NCI-H2029 (cell line): Measurements from ENCODE around the gene FGD6.
"Not testable (repeated sequence)": the region's sequence is repeated elsewhere in the genome, so short reads cannot be mapped to it uniquely, and the experiment has no call there.

Experiments used
- DNase-seq: peaks from one replicate; lab custom pipeline; 2025; lab: John Stamatoyannopoulos, UW

Gene FGD6

DNA sequence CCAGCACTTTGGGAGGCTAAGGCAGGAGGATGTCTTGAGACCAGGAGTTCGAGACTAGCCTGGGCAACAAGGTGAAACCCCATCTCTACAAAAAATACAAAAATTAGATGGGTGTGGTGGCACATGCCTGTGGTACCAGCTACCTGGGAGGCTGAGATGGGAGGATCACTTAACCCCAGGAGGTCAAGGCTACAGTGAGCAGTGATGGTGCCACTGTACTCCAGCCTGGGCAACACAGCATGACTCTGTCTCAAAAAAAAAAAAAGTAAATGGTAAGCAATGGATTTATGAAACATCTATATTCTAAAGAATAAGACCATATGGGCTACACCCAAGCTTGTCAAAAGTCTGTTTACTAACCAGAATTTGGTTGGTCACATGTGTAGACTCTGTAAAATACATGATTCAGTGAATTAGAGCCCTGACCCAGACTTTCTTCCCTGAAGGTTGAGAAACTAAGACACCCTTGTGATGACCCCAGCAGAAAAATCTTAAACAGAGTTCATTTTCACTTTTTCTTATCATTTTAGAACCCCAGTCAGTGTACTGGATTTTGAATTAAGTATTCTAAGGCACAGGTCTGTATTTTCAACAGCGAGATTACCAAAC, 12.1 kb downstream of the FGD6 start:
- DNase-seq, result no peak

DNA sequence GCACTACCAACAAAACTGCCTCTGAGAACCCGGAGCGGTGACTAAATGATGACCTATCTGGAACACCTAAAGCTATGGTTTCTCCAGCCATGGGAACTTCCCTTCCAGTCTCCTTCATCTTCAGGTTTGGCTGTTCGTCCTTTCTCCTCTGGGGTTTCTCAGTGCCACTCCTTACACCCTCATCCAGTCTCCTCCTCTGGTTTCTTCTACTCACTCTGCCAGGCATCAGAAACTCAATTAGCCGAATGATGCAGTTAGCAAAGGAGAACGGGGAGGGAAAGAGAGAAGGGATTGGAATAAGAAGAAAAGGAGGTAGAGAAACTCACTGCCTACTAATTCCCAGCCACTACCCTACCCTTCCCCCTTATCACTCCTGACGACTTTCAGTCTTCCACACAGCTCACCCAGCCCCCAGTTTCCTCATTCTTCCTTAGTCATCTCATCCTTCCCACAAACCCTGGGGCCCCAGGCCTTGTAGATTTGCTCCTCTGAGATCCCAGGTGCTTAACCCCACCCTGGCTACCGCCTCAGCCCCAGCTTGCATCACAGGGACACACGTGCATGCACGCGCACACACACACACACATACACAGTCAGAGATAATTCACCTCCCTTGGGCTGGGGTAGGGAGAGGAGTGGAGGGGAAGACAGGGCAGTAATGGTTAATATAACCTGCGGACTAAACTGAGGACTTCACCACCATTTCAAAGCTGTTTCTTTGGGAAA, 13.0 kb downstream of the FGD6 start:
- no peak for DNase-seq

DNA sequence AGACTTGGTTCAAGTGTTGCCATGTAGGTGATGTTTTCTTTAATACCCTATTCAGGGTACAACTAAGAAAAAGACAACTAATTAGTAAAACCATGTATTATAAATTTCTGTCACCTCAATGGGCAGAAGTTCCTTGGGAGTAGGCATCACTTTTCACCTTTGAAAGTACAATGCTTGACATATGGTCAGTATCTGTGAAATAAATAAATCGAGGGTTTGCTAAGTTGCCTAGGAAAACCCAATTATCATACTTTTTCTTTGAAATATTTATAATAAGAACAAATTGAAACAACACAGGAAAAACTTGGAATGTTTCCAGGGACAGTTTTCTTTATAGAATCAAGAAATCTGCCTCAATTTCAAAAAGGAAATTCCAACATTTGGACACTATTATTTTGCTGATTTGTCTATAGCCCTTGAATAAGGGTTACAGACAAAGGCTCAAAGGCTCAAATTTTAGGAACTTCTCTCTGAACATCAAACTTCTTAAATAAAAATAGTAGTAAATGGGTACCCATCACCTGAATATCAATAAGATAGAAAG, 13.7 kb downstream of the FGD6 start:
- DNase-seq, result no peak

GRCh38 chr12:95202691-95203486, 14.4 kb downstream of the FGD6 start:
- DNase-seq, result no peak

DNA sequence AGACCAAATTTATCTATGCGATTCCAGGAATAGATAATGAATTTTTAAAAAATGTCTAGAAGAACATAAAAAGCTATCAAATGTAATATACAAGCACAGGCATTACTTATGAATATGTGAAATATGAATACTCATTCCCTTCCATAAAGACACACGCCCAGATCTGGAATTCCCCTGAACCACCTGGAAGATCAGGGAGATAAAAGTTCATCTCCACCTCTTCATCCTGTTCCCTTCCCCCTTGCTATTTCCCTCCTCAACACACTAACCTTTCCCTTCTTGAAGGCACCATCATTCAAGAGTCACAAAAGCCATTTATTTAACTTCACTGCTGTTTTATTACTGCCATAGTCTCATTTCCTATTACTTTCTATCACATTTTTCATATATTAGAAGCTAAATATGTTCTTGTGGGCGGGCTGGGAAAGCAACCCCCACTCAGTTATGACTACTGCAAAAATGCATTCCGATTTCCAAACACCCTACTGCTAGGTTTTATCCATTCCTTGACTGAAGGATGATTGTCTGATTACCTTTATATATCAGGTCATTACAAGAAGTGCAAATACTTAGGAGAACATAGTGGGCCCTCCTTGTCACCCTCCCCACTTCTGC, 16.1 kb downstream of the FGD6 start:
- no peak for DNase-seq

DNA sequence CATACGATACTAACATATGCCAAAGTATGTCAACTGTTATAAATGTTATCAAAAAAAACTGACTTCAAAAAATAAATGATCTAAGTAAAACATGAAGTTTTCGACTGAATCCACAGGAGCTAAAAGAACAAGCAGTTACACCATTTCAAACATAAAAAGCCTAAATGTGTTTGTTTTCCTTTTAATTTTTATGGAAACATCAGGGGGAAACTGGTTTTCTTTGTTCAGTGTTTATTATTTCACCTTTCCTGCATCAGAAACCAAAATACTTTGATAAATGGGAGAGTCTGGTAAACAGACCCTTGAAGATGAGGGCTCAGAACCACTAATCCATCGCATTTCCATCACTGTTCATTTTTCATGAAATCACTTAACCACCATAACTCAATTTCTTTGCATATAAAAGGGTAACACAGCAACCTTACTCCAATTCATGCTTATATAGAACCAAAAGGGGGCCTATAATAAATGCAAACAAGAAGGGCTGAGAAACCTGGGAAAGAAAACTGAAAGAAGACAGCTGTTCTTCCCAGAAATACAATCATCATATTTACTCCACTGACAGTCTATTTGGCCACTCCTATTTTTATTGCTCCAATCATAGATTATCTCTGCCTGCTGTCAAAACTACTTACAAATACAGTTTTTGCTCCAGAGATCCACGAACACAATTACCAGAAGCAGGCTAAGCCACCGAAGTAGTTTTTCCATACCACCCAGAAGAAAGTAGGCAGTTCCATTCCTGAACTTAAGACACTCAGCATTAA, 17.0 kb downstream of the FGD6 start:
- no peak for DNase-seq

DNA sequence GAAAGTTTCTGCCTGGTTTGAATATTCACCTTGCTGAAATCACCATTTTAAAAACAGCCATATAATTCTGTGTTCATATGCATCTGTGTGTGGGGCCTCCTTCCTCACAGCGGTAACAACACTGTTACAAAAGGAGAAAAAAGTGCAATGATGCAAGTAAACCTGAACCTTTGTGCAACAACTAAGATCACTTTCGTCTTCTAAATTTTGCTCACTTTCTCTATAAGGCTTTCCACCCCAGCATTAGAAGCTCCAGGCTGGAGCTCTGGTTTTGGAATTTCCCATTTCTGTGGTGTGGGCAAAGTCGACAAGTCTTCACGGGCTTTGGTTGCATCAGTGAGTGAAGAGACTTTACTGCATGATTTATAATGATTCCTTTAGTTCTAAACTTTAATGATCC, 18.4 kb downstream of the FGD6 start:
- no peak for DNase-seq

DNA sequence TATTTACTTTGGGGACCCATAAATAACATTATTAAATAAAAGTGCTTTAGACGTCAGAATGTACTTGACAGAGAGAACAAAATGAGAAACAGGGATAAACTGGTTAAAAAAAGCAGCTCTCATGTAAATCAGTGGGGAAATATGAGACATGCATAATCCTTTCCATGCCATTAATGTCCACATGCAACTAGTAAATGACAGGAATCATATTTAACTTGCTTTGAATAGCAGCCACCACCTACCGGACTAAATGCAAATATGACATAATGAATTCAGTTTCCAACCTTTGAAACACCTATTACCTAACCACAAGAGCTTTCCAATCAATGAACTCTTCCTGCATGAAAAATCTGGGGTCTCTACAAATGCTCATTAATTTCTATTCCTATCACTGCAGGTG, 19.6 kb downstream of the FGD6 start:
- DNase-seq, result peak; percentile 40

- DNase-seq, result not testable (repeated sequence)
Observed at GRCh38 chr12:95196875-95197569, 20.2 kb downstream of the FGD6 start.

DNA sequence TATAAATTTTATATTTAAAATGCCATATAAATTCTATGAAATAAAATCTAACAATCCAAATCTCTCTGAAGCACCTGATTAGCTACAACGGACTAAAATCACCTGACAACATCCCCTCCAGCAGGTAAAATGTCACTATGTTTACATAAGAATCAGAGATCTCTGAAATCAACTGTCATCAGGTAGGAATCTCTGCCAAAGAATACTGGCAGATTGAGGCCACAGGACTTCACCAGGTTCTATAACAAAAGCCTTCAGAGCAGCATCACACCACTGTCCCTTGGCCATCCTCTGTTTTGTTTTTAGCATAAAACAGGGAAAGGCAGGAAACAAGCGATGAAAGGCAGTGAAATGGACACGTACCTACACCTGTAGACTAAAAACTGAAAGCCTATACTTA, 22.1 kb downstream of the FGD6 start:
- peak; percentile 57 for DNase-seq

DNA sequence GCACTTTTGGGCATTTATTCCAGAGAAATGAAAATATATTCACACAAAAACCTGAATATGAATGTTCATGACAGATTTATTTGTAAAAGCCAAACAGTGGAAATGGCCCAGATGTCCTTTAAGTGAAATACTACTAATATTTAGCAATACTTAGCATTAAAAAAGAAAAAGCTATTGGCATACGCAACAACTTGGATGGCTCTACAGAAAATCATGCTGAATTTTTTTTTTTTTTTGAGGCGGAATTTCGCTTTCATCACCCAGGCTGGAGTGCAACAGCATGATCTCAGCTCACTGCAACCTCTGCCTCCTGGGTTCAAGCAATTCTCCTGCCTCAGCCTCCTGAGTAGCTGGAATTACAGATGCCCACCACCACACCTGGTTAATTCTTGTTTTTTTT, 24.1 kb downstream of the FGD6 start:
- DNase-seq, result no peak

GRCh38 chr12:95192271-95192670, 25.0 kb downstream of the FGD6 start:
- no peak for DNase-seq

- DNase-seq, result no peak
Observed at GRCh38 chr12:95191060-95191696, 26.1 kb downstream of the FGD6 start.

DNA sequence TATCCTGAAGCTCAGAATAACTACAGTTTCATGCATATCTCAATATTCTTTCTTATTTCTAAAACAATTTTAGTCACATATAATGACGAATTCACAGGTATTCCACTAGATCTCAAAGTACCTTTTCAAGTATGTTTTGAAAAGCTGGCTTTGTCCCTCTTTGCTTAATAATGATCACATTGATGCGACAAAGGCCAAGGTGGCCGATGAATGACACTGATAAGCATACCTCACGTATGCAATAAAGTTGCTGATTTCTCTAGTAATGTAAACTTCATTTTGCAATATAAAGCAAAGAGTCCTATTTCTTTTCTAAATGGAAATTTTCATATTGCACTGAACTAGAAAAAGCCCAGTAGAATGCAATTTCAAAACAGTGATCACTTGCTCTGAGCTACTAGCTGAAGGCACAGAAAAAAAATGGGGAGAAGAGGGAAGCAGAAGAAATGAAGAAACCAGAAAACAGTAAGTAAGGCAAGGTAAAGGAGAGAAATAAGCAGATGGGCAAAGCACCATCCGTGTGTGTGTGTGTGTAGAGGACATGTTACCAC, 29.3 kb downstream of the FGD6 start:
- DNase-seq, result no peak

DNA sequence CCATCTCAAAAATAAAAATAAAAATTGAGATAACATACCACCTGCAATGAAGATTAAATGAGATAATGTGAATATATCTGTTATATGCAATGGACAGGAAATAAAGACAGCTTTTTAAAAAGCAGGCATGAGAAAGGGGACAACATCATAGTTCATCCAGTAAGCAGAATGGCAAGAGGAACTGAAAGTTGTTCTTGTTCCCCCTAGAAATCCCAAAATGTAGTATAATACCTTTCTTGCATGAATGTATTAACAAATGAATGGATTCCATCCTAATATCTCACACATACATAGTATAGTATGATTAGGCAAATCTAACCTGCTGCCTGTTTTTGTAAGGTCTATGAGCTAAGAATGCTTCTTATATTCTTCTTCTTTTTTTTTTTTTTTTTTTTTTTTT, 31.4 kb downstream of the FGD6 start:
- no peak for DNase-seq

GRCh38 chr12:95185072-95185471, 32.2 kb downstream of the FGD6 start:
- no peak for DNase-seq

DNA sequence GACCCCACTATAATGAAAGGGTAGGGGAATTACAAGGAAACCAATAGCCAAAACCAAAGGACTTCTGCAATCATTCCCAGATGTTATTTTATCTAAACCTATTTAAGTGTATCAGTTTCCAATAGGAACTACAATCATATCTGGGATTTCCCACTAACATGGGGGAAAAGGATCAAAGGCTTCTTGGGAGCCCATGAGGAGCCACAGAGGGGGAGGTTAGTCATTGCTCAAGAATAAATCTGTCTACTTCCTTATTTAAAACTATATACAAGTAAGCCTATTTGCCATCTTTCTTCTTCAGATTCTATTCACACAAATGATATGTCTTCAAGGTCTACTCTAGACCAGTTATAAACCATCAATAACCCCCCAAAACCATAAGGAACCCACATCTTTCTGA, 33.1 kb downstream of the FGD6 start:
- DNase-seq, result no peak

DNA sequence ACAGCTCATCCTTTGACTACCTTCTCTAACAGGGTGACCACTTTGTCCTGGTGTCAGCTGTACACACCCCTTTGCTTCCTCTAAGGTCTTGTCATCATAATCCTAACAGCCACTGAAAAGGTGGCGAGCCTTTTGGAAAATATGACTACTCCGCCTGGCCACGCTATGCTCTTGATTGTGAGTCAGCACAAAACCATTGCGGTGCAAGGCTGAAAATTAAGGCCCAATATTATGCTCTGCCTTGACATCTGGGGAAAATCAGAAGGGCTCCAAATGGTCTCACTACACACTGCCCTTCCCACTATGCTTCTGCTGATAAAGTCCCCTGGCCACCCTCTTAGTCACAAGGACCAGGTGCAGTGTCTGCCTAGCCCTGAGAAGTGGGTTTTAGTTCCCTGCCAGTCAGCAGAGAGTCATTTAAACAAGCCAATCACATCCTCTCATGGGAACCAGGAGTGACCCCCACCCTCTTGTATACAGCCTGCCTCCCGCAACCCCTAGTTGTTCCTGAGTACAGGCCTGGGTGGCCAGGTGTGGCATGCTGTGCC, 34.3 kb downstream of the FGD6 start:
- DNase-seq, result no peak

GRCh38 chr12:95181103-95181502, 36.2 kb downstream of the FGD6 start:
- no peak for DNase-seq

GRCh38 chr12:95179011-95179410, 38.3 kb downstream of the FGD6 start:
- no peak for DNase-seq
